HFF-Myc (cell line): ENCODE measurements around the gene KCNMA1.

Experiments
- DNase-seq: peaks from one replicate; pipeline ENCODE4 v3.0.0-alpha.2; 2011; ENCODE audit warnings: low read depth; ENCODE audit errors: extremely low read depth
- H3K4me3 ChIP-seq: replicated peaks from 2 replicates; pipeline ENCODE4 v1.5.1; 2011; ENCODE audit warnings: low read depth, mild to moderate bottlenecking, control low read depth, low read length
- TF ChIP-seq, protein P1 (sequence below): IDR thresholded peaks from 2 replicates; pipeline ENCODE4 v1.5.1; 2012; ENCODE audit warnings: mild to moderate bottlenecking, low read depth, low read length, control low read depth; ENCODE audit errors: missing control alignments

Gene KCNMA1

DNA sequence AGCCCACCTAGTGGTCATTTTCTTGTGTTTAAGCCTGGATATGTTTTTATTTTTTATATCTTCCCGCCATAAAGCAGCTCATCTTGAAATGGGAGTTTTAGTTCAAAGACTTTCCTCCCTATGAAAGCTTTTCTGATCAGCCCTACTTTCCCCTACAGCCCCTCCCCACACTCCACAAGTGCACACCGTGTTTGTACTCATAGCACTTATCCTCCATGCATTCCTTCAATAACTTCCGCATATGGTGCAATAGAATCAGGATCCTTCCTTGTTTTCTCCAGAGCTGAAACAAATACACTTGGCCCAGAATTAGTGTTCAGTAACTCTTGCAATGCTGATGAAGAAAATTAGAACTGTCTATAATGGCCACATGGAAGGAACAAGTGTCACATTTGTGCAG, 235.9 kb downstream of the KCNMA1 start:
- TF ChIP-seq, protein P1, sequence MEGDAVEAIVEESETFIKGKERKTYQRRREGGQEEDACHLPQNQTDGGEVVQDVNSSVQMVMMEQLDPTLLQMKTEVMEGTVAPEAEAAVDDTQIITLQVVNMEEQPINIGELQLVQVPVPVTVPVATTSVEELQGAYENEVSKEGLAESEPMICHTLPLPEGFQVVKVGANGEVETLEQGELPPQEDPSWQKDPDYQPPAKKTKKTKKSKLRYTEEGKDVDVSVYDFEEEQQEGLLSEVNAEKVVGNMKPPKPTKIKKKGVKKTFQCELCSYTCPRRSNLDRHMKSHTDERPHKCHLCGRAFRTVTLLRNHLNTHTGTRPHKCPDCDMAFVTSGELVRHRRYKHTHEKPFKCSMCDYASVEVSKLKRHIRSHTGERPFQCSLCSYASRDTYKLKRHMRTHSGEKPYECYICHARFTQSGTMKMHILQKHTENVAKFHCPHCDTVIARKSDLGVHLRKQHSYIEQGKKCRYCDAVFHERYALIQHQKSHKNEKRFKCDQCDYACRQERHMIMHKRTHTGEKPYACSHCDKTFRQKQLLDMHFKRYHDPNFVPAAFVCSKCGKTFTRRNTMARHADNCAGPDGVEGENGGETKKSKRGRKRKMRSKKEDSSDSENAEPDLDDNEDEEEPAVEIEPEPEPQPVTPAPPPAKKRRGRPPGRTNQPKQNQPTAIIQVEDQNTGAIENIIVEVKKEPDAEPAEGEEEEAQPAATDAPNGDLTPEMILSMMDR, result no peak
- H3K4me3 ChIP-seq, result no peak overlapping the region
- no peak for DNase-seq

DNA sequence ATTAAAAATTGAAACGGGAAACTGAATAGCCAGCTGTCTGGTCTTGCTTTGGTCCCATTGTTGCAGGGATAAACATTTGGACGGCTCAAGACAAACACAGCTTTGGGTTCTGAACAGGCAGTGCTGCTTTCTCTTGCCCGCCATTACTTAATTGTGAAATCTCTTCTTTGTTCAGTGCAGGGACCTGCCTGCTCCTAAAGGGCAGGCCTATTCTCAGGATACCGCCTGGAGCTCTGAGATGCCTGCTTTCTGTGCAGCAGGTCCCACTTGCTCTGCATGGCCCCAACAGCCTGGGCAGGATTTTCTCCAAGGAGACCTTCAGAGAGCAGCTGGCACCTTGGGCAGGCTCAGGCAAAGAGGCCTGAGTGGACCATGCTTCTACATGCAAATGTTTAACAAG, 237.6 kb downstream of the KCNMA1 start:
- TF ChIP-seq, protein P1, result no peak
- no peak overlapping the region for H3K4me3 ChIP-seq
- no peak for DNase-seq

DNA sequence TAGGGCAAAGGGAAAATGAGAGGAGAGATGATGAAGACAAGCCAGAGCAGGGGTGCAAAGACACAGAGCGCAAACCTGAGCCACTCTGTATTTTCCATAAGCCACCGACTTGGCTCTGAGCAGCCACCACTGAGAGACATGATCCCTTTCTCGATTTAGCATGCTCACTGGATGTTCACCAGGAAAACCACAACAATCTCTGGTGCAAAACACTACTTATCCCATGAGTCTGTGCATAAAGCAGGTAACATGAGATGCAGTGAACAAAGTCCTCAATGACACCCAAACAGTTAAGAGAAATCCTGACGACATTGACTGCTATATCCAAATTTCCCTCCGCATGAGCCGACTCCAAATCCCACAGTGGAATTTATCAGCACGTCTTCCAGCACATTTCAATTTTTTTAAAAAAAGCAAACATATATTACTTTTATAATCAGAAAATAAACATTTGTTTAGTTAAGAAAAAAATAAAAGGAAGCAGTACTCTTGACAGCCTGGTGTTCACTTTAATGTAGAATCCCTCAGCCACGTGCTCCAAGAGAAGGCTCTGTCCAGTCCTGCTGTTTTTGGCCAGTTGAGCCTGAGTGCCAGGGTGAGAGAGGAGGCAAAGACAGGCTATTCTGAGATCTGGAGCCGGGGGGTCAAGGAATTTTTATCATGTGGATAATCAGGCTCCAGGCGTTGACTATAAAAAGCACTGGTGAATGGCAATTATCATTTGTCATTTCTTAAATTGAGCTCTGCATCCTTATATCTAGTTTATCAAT, 238.4 kb downstream of the KCNMA1 start:
- H3K4me3 ChIP-seq, result no peak overlapping the region
- TF ChIP-seq, protein P1, result no peak
- no peak for DNase-seq

DNA sequence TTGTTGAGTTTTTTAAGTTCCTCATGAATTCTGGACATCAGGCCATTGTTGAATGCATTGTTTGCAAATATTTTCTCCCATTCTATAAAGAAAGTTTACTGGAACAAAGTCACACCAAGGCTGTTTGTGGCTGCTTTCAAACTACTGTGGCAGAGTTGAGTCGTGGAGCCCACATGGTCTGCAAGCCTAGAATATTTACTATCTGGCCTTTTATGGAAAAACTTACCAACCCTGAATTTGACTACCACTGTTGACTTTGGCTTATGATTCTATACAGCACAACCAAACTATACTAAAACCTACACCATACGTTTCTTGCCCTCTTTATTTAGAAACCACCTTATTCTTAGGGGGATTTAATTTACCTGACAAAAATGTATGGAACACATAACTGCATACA, 239.1 kb downstream of the KCNMA1 start:
- no peak overlapping the region for H3K4me3 ChIP-seq
- DNase-seq, result no peak
- TF ChIP-seq, protein P1, result no peak

DNA sequence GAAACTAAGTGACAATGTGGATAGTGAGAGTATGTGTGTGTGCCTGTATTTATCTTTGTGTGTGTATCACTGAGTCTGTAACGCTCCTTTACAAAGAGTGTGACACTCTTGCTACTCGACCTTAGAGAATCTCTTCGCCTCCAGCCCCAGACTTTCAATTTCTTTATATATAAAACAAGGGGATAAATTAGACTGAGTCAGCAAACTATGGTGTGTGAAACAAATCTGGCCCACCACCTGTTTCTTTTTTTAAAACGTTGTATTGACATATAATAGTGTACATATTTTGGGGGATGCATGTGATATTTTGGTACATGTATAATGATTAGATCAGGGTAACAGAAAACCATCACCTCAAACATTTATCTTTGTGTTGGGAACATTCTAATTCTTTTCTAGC, 240.5 kb downstream of the KCNMA1 start:
- DNase-seq, result no peak
- TF ChIP-seq, protein P1, result no peak
- no peak overlapping the region for H3K4me3 ChIP-seq

DNA sequence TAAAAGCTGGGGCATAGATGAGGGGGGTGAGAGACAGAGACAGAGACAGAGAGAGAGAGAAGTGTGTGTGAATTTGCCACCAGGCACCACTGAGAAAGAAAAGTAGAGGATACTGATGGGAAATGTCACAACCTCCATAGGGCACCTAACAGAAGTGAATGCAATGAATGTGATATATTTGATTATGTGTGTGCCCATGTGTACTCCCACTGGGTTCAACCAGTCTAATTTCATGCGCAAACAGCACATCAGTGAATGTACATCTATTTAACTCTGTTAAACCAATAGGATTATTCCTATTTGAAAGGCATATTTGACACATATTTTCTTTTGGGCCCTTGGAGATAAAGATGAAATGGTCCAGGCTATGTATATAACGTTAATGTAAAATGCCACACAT, 241.3 kb downstream of the KCNMA1 start:
- no peak for DNase-seq
- TF ChIP-seq, protein P1, result no peak
- no peak overlapping the region for H3K4me3 ChIP-seq
